OCI-LY7 (cell line): Measurements from ENCODE around the gene UBA3.

Source experiments
- CTCF ChIP-seq: fragments of 200-600 bp; sonication (generic); conservative IDR thresholded peaks from 2 replicates; pipeline ENCODE4 v1.5.1; 2014; ENCODE audit warnings: mild to moderate bottlenecking, antibody characterized with exemption, low read length, moderate library complexity, mixed read lengths
- EZH2phosphoT487 ChIP-seq: fragments of 200-600 bp; sonication (generic); IDR thresholded peaks from 2 replicates; pipeline ENCODE4 v1.6.1; 2018; ENCODE audit warnings: low read depth, borderline replicate concordance, mild to moderate bottlenecking, mixed run types, antibody characterized with exemption, low read length, moderate library complexity, mixed read lengths

- TF ChIP-seq CTCF: no peak
- no peak for TF ChIP-seq EZH2phosphoT487
Observed at GRCh38 chr3:69058947-69059224, 21.3 kb downstream of the UBA3 start.
